Stimulated activated CD4-positive, alpha-beta T cell treated with anti-CD3 and anti-CD28 coated beads, TNF-alpha, amount 100 ng/mL, for 48 hours (primary cell): ENCODE data around the gene CFC1.
"Not testable (repeated sequence)": the region's sequence is repeated elsewhere in the genome, so short reads cannot be mapped to it uniquely, and the experiment has no call there.

Experiments used
- DNase-seq, 3 donors: peaks; one replicate each; pipeline ENCODE4 v3.0.0-alpha.2; 2020; ENCODE audit warnings: low read depth in 3 of 3

The CFC1 gene

DNA sequence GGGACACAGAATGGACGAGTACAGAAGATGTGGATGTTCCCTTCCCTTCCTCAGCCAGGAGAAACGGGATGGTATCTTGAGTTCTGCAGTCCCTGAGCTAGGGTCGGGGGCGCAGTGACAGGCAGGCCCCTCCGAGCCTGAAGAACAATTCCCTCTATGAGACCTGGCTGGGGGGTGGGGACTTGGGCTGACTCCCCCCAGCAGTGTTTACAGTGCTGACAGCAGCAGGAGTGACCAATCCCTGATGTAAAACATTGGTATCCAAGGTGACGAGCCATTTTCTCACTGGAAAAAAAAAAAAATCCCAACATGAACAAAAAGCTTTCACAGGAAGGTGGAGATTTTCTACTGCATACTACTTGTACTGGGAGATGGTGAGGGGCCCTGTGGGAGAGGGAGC lies at the start of gene CFC1:
CFC1 (minus strand) TSS at position 183 of the 400 bp plus-strand sequence. CDS start 288 bp downstream, outside the sequence.
- DNase-seq = not testable (repeated sequence)

DNA sequence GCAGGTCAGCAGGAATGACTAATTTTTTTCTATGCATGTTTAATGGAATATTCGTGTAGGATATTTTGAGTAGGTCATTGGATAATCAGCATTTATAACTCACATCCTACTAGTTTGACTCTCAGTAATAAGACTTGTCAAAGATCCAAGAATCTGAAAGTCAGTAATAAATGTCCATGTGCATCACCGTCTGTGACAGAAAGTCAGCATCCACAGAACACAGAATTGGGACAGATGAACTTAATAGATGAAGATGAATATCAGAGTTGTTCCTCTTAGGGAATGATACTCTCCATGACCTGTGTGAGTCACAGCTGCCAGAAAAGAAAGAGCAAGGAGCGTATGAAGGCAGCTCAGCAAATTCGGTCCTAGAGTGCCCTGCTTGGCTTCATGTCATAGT lies 42.3 kb upstream of the CFC1 start:
- not testable (repeated sequence) for DNase-seq

DNA sequence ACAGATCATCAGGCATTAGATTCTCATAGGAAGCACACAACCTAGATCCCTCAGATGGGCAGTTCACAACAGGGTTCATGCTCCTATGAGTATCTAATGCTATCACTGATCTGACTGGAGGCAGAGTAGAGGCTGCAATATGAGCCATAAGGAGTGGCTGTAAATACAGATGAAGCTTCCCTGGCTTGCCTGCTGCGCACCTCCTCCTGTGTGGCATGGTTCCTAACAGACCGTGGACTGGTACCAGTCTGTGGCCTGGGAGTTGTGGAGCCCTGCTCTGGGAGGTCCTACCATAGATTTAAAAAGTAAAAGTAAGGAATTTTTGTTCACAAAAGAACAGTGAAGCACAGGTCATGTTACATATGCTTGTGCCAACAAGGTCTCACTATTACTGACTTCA lies 39.6 kb upstream of the CFC1 start:
- not testable (repeated sequence) for DNase-seq

DNA sequence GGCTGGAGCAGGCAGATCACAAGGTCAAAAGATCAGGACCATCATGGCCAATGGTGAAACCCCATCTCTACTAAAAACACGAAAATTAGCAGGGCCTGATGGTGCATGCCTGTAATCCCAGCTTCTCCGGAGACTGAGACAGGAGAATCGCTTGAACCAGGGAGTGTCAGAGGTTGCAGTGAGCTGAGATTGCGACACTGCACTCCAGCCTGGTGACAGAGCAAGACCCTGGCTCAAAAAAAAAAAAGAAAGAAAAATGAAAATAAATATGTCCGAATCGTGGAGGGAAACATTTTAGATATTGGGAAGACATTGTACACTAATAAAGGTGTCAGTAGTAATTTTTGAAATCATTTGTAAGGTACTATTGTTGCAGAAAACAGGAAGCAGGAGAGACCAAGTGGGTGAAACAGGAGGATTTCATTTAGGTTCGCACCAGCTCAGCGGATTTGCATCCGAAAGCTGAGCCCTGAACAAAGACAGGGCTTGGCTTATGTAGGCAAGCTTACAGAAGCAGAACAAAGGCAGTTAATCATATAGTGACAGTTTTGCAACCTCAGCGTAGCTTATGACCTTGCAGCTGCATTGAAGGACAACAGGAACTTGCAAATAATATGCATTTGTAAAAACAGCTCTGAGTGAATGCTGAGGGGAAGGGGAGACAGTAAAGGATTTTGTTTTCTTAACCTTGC lies 29.6 kb upstream of the CFC1 start:
- not testable (repeated sequence) for DNase-seq

DNA sequence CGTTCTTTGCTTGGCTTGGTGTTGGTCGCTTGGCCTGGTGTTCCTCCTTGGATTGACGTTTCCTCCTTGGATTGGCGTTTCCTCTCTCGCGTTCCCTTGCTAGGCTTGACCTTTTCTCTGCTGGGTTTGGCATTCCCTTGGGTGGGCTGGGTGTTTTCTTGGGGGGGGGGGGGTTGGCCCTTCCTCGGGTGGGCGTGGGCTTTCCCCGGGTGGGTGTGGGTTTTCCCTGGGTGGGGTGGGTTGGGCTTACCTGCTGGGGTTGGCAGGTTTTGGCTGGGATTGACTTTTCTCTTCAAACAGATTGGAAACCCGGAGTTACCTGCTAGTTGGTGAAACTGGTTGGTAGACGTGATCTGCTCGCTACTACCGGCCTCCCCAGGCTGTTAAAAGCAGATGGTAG lies 11.8 kb upstream of the CFC1 start, which contains the start of gene POTEJ:
POTEJ (plus strand) TSS at position 301 of the 400 bp plus-strand sequence; CDS start at position 394, 93 bp downstream.
- DNase-seq = not testable (repeated sequence)

DNA sequence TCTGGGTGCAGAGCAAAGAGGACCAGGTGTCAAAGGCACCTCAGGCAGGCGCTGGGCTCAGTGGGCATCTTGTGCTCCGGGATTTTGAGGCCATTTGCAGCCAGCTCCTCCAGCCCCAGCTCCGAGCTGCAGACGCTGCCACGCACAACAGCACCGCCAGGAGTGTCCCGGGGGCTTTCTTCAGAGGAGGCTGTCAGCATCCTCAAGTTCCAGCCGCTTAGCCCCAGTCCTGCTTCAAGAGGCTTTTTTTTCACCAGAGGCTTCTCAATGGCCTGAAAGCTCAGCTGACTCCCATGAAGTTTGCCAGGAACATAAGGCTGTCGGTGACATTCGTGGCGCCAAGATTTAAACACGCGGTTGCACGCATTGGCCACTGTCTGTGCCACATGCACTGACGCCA lies 11.1 kb upstream of the CFC1 start:
- not testable (repeated sequence) for DNase-seq

DNA sequence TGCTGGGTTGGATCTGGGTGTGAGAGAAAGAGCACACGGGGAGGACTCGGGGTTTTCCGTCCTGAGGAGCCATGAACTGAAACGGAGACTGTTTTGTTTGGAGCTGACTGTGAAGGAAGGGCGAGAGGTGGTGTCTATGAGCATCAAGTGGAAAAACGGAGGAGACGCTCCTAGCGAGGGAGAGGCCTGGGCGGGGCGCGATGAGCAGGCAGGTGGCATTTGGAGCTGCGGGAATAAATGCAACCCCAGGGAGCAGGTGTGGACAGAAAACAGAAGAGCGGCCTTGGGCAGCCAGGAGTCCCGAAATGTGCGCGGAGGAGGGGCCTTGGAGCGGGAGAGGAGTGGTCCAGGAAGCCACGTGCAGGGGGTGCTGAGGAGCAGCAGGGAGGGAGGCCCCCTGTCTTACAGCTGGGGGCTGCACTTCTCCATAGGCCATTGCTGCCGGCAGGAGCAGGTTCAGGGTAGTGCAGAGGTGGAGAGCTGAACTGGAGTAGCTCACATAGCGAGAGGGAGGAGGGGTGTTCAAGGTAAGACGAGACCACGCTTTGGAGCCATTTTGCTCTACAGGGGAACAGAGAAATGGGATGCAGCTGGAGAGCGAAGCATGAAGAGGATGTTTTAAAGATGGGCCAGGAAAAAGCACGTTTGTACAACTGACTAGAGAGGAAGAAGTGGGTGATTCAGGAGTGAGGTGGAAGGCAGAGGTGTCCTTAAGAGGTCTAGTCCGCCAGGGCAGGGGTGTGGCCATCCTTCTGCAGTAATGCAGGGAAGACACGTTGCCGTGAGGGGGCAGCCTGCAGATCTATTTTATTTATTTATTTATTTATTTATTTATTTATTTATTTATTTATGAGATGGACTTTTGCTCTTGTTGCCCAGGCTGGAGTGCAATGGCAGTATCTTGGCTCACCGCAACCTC lies 9.9 kb upstream of the CFC1 start:
- DNase-seq = not testable (repeated sequence)

DNA sequence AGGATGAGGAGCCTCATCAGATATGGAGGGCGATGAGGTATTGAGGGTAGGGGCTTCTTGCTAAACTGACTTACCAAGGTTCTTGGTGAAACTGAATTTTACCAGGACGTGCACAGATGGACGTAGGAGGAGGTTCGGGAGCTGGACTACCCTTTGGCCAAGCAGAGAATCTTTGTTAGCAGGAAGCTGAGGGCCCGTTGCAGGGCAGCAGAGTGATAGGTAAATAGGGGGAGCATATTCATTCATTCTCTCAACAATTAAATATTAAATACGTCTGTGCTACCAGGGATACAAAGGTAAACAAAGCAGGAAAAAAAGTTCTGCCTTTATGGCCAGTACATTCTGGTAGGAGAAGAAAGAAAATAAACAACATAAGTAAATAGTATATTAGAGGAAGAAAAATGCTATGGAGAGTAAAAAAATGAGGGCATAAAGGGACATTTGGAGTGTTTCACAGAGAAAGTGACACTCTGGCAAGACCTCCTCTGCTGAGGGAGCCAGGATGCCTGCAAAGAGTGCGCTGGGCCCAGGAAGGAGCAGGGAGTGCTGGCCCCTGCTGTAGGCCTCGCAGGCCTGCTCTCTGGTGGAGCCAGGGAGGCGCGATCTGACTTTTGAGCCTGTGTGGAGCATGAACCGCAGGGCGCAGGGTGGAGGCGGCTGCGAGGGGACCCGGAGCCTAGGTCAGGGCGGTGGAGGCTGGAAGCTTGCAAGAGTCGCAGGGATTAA lies 9.1 kb upstream of the CFC1 start:
- DNase-seq = not testable (repeated sequence)

DNA sequence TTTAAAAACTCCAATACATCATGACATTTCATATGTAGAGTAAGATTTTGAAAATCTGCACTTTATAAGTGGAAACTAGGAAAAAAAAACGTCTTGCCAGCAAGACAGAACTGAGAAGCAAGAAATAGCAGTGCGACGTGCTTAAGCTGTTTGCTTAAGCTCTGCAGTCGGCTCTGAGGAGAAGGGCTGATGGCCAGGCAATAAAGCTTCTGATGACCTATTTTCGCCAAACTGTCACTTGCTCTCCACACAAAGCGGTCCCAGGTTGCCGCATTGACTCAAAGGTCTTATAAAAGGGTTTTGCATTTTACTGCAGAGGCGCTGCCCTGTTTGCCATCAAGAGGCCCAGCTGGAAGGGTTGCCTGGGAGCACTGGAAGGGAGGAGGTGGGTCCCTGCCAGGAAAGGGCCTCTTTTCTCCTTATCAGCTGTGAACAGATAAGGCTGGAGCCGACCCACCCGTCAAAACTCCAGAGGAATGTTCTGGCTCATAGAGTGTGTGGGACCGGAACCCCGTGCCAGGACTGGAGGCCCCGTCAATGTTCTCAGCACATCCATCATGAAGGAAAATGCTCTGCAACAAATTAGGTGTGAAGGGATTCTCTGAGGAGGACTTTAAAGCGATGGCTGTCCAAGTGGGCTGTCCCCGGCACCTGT lies 2.4 kb upstream of the CFC1 start:
- DNase-seq = not testable (repeated sequence)

DNA sequence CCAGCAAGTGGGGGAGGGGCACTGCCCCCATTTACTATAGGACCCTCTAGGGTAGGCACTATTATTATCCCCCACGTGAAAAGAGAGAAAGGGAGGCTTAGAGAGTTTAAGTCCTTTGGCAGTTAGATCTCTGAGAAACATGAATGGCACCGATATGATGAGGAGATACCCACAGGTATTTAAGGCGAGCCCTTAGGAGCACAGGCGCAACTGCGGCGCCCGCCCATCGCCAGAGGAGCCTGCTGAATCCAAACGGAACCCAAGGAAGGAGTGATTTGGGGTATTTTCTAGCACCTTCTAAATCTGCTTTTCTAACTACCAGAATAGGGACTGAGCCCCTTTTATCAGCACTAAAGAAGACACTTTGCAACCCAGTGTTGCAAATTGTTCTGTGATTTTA lies 551 bp upstream of the CFC1 start:
- not testable (repeated sequence) for DNase-seq

DNA sequence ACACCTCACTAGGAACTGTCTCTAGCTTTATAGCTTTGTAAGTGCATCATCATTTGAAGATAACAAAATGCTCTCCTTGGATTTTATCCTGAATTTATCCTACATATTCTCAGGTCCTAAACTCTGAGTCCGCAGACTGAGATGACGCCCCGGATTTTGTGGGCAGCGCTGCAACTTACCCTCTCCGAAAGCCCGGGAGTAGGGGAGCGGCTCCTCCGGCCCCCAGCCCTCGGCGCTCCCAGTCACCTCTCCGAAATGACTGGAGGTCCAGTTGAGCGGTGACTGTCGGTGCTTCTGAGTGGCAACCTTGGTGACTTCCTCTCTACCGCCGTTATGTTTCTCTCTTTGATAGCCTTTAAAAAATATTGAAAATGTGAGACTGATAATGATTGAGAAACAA lies 912 bp downstream of the CFC1 start:
- not testable (repeated sequence) for DNase-seq

DNA sequence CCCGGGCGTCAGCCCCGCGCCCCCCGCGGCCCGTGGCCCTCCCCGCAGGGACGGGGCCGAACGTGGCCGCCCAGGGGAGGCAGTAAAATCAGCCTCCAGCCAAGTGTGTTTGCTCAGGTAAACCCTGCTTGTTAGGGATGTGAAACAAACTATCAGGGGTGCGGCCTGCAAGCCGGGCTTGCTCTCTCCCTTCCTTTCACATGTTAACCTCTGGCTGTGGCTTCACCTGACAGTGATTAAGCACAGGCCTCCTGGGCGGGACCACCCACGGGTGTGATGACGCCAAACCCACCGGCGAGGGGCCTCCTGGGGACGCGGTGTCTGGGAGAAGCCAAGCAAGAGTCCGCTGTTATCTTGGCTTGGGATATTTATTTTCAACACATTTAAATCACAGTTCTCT lies 1.4 kb downstream of the CFC1 start:
- DNase-seq = not testable (repeated sequence)

DNA sequence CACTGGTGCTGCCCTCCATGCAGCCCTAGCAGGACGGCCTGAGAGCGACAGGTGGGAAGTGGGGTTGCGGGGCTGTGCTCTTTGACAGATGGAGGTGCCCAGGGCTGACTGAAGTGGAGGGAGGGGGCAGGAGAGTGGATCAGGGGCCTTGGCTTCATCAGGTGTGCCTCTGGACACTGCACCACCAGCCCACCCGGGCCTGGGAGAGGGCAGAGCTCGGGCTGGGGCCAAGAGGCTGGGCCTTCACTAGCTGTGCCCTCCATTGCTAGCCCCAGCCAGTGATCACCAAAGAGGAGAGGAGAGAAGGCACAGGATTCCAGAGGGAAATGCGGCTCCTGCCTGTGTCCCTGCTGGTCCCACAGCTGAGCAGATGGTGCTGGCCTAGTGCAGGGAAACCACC lies 2.6 kb downstream of the CFC1 start:
- not testable (repeated sequence) for DNase-seq

DNA sequence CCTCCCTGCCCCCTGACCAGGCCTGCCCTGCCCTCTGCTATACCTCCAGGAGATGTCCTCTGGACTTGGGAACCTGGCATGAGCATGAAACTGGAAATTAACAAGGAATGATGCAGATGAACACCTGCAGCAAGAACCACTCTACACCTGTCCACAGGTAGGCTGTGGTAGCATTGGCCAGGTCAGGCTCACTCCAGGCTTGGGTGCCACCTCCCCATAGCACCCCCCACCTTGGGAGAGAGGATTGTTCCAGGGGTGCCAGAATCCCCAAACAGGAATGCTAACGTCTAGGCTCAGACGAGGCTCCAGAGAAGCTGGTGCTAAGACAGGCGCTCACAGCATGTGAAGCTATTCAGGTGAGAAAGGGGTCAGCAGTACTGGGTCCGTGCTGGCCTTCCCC lies 5.4 kb downstream of the CFC1 start:
- DNase-seq = not testable (repeated sequence)

DNA sequence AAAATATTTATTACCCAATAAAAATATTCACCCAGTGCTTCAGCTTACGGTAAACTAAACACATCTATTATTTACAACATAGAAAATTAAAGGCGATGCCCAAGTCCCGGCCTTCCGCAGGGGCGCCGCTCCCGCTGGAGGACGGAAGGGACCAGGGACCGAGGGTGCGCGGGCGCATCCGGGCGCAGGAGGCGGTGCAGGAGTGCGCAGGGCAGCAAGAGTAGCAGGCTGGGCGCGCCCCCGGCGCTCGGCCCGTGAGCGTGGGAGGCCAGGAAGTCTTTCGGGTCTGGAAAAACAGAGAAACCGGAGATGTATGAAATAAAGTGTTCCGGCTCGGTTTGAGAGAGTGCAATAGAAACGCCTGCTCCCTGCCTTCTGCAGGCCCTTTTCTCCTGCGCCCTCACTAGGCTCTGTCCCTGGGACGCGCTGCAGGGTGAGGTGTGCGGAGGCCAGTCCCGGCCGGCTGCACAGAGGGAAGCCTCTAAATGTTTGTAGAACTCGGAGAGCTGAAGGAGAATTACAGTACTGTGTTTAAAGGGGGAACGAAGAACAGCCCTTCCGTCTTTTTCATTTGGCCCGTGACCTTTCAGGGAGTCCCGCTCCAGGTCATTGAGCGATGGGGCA lies 6.5 kb downstream of the CFC1 start:
- not testable (repeated sequence) for DNase-seq

DNA sequence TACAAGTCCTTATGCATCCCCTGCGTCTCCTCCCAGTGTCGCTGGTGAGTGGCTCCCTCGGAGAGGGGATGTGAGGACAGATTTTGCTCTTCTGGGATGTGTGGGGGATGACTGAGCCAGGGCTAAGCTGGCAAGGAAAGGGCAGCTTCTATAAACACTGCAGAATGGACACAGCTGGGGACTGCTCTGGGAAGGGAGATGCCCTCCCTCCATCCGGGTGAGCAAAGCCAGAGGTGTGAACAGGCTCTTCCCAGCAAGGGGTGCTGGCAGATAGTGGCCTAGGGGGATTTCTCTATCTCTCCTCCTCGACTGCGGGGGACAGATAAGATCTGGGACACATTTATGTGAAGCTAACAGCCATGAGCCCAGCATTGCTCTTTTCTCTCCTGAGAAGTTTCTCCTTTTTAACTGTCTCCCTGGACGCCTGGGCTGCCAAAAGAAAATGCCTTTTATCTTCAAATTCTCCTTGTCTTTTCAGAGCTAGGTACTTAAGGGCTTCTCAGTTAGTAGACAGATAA lies 8.5 kb downstream of the CFC1 start:
- DNase-seq = not testable (repeated sequence)

DNA sequence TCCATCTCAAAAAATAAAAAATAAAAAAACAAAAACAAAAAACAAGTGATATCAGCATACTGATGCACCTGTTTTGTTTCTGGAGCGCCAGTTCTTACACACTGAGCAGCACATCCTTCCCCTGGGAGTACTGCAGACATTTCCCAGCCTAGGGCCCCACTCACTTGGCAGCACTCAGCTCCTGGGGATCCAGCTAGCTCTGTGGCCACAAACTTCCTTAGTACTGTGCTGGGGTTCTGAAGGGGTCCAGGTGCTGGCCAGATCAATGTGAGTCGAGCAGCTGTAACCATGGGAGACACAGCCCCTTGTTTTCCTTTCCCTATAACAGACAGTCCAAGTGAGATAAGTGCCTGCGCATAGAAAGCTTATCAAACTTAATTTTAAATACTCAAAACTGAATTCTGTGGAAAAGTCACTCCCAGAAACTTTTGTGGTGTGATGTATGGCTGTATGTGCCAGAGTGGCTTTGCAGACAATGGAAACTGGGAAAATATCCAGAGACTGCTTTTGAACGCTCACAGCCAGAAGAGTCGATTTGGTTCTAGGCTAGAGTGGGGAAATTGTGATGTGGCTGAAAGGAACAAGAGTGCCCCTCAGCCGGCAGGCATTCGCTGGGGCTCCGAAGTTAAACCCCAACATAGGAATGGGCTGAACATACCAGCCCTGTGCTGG lies 9.1 kb downstream of the CFC1 start:
- DNase-seq = not testable (repeated sequence)

DNA sequence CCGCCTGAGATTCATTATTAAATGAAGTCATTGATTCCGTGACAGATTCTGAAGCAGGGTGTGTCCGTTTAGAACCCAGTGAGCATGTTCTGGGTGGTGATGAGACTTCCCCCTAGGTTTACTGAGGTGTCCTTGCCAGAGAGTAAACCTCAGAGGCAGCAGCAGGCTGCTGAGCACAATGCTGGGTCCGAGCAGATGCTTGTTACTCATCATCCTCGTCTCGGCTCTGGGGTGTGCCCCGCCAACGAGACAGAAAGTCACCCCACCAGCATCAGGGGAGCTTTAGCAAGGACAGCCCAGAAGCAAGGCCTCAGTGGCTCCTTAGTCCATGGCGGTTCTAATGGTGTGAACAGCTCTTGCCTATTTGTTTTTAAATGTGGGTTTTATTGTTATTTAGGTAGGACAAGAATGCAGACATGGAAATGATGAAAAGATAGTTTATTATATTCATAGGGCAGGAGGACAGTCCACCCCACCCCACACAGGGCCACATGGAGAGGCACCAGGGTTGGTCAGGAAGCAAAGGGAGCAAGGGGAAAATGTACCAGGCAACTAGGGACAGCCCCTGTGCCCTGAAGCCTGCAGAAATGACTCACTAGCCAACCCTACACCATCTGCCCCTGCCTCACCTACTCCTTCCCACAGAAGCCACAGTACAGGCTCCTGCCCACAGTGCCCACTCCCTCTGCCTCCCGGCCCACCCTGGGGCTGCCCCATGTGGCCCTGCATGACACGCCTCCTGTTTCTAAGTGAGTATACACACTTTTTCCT lies 10.5 kb downstream of the CFC1 start:
- DNase-seq = peak in 1 of 3 donors; percentile 1

DNA sequence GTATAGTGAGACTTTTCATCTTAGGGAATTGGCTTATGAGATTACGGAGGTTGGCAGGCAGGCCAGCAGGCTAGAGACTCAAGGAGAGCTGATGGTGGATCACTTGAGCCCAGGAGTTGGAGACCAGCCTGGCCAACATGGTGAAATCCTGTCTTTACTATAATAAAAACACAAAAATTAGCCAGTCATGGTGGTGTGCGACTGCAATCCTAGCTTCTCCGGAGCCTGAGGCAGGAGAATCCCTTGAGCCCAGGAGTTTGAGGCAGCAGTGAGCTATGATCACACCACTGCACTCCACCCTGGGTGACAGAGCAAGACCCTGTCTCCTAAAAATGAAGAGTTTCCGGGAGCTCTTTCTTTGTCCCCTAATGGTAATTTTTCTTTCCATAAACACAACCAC lies 14.6 kb downstream of the CFC1 start:
- DNase-seq = not testable (repeated sequence)
